SK-N-SH (cell line): ENCODE measurements around the gene ASTL. TPM values are rescaled to one million over a fixed set of nuclear protein-coding genes. Genes with fewer than 3 reads are reported as not detected.
A peak's percentile ranks its signal among the peaks of the same experiment; 100 is the strongest.

Experiments used
- CTCF ChIA-PET: fragments of 300-600, 350-600 bp; formaldehyde crosslinking; extraction: SDS; loops from one replicate; lab custom pipeline; 2021; lab: Yijun Ruan, JAX
- POLR2A ChIA-PET: fragments of 350-600 bp; sonication (Branson Sonifier 250); formaldehyde crosslinking; extraction: SDS; loops from one replicate; lab custom pipeline; 2020; ENCODE audit warnings: antibody characterized with exemption, inconsistent platforms; lab: Yijun Ruan, JAX
- DNase-seq: peaks from one replicate; pipeline ENCODE4 v3.0.0; 2012
- H2AFZ ChIP-seq: fragments of 200-600 bp; sonication (generic); 2 replicates; pipeline ENCODE4 v1.8.1; 2016; ENCODE audit warnings: antibody characterized with exemption, mild to moderate bottlenecking, low read depth
- H3F3A ChIP-seq: fragments of 200-600 bp; sonication (generic); replicated peaks from 2 replicates; pipeline ENCODE3; 2016; ENCODE audit warnings: antibody characterized with exemption, mild to moderate bottlenecking; ENCODE audit not compliant: insufficient read depth
- H3K27ac ChIP-seq, 2 experiments: fragments of 200-500 bp in 1 of 2; fragments of 200-600 bp in 1 of 2; sonication (Bioruptor generic) in 1 of 2; sonication (generic), shearing (Covaris generic) in 1 of 2; 2 replicates each; pipeline versions ENCODE4 v1.5.1 to v1.6.1; 2014 to 2016; ENCODE audit warnings: low read depth in 2 of 2, inconsistent platforms in 1 of 2, low read length in 1 of 2, mild to moderate bottlenecking in 1 of 2, mixed read lengths in 1 of 2
- H3K27me3 ChIP-seq: fragments of 200-600 bp; sonication (generic), shearing (Covaris generic); 2 replicates; pipeline ENCODE4 v1.6.1; 2016; ENCODE audit warnings: mixed run types; ENCODE audit not compliant: insufficient read depth
- H3K36me3 ChIP-seq, 2 experiments: fragments of 200-500 bp in 1 of 2; fragments of 200-600 bp in 1 of 2; sonication (Bioruptor generic) in 1 of 2; sonication (generic) in 1 of 2; replicated peaks in 1 of 2; 2 replicates each; pipeline versions ENCODE3 to v1.5.1; 2014 to 2016; ENCODE audit warnings: low read length in 1 of 2, mild to moderate bottlenecking in 1 of 2; ENCODE audit not compliant: insufficient read depth in 2 of 2, control insufficient read depth in 1 of 2
- H3K4me1 ChIP-seq, 2 experiments: fragments of 200-500 bp in 1 of 2; fragments of 200-600 bp in 1 of 2; sonication (Bioruptor generic) in 1 of 2; sonication (generic), shearing (Covaris generic) in 1 of 2; 2 replicates each; pipeline versions ENCODE4 v1.5.1 to v1.6.1; 2014 to 2016; ENCODE audit warnings: low read depth in 1 of 2, low read length in 1 of 2, mixed run types in 1 of 2; ENCODE audit not compliant: insufficient read depth in 2 of 2, control insufficient read depth in 1 of 2
- H3K4me2 ChIP-seq: fragments of 200-600 bp; sonication (generic), shearing (Covaris generic); 2 replicates; pipeline ENCODE4 v1.6.1; 2017; ENCODE audit warnings: mixed run types
- H3K4me3 ChIP-seq, 2 experiments: fragments of 200-500 bp in 1 of 2; fragments of 200-600 bp in 1 of 2; sonication (Bioruptor generic) in 1 of 2; sonication (generic), shearing (Covaris generic) in 1 of 2; 2 replicates each; pipeline versions ENCODE4 v1.5.1 to v1.8.1; 2014 to 2016; ENCODE audit warnings: low read depth in 2 of 2, inconsistent platforms in 1 of 2, low read length in 1 of 2, mild to moderate bottlenecking in 1 of 2, mixed read lengths in 1 of 2, moderate library complexity in 1 of 2
- H3K79me2 ChIP-seq: fragments of 200-600 bp; sonication (generic); 2 replicates; pipeline ENCODE4 v1.8.1; 2017; ENCODE audit warnings: mild to moderate bottlenecking; ENCODE audit not compliant: insufficient read depth
- H3K9ac ChIP-seq: fragments of 200-600 bp; sonication (generic); 2 replicates; pipeline ENCODE4 v1.6.1; 2017; ENCODE audit warnings: mixed run types
- H3K9me2 ChIP-seq: fragments of 200-600 bp; sonication (generic); 2 replicates; pipeline ENCODE4 v1.6.1; 2017; ENCODE audit warnings: mixed run types
- H3K9me3 ChIP-seq: fragments of 200-600 bp; sonication (generic); 2 replicates; pipeline ENCODE4 v1.6.1; 2017; ENCODE audit warnings: mixed run types, mild to moderate bottlenecking, moderate library complexity
- H4K20me1 ChIP-seq: fragments of 200-600 bp; sonication (generic); 2 replicates; pipeline ENCODE4 v1.6.1; 2017; ENCODE audit warnings: mild to moderate bottlenecking, mixed run types; ENCODE audit not compliant: insufficient read depth
- EP300 ChIP-seq, 2 experiments: IDR thresholded peaks; 2 replicates each; pipeline versions ENCODE4 v1.4.0 to v1.6.1; 2012; ENCODE audit warnings: borderline replicate concordance in 1 of 2, low read depth in 1 of 2, low read length in 1 of 2
- FOXM1 ChIP-seq: IDR thresholded peaks from 2 replicates; pipeline ENCODE4 v1.4.0; 2012; ENCODE audit warnings: low read depth, mild to moderate bottlenecking
- MAX ChIP-seq: IDR thresholded peaks from 2 replicates; pipeline ENCODE4 v1.4.0; 2012; ENCODE audit warnings: low read depth
- MXI1 ChIP-seq: IDR thresholded peaks from 2 replicates; pipeline ENCODE4 v1.6.1; 2012; ENCODE audit warnings: mild to moderate bottlenecking, low read depth, low read length, improper control_type of control experiment
- NRF1 ChIP-seq: IDR thresholded peaks from 2 replicates; pipeline ENCODE4 v1.6.1; 2012; ENCODE audit warnings: low read depth, mild to moderate bottlenecking, low read length
- SIN3A ChIP-seq: IDR thresholded peaks from 2 replicates; pipeline ENCODE4 v1.6.1; 2012; ENCODE audit warnings: low read depth, mild to moderate bottlenecking, low read length, moderate library complexity, borderline replicate concordance
- TCF12 ChIP-seq: IDR thresholded peaks from 2 replicates; pipeline ENCODE4 v1.4.0; 2012
- USF2 ChIP-seq: fragments of 150-350 bp; IDR thresholded peaks from 2 replicates; pipeline ENCODE4 v1.6.1; 2017; ENCODE audit warnings: antibody characterized with exemption, low read length, low read depth, borderline replicate concordance
- WGBS: methylation state at CpG from one replicate; pipeline ENCODE4 v1.1.6; 2017; ENCODE audit warnings: low lambda C conversion rate; 5-methylcytosine and 5-hydroxymethylcytosine counted together
- polyA plus RNA-seq, 3 experiments: library from polyadenylated mRNA; depleted of rRNA; stranded (reverse); fragments of >200 nt; gene quantifications; 2 replicates each; pipeline ENCODE4 v1.2.3, GENCODE V29; 2012
- TF ChIP-seq, protein P1 (sequence below): IDR thresholded peaks from 2 replicates; pipeline ENCODE4 v1.4.0; 2012; ENCODE audit warnings: low read depth, borderline replicate concordance

The ASTL gene
- polyA plus RNA-seq, 1 of the 3 experiments (the other 2 are of a cell fraction) = not detected

- H3K9me3 ChIP-seq = no peaks in the 10 kb centered on the region
- no peak for DNase-seq
- peaks cover 0 to 10% of the 10 kb centered on the region in 2 experiments; a peak in 1 of 4 replicates for H3K4me1 ChIP-seq
- no peak overlapping the region for H3K9ac ChIP-seq
- H2AFZ ChIP-seq = no peak overlapping the region
- no peaks in the 10 kb centered on the region for H3K36me3 ChIP-seq
- POLR2A ChIA-PET = no interaction called here
- no peaks in the 10 kb centered on the region for H3F3A ChIP-seq
- H3K27ac ChIP-seq = no peak overlapping the region
- no peaks in the 10 kb centered on the region for H3K79me2 ChIP-seq
- H3K9me2 ChIP-seq = no peaks in the 10 kb centered on the region
- H3K4me2 ChIP-seq = no peak overlapping the region
- no peak overlapping the region for H3K4me3 ChIP-seq
- TF ChIP-seq TCF12 (no peak), EP300 (IDR thresholded peaks at IDR 0.05; ENCODE audit: borderline replicate concordance in 1 of 2, low read depth in 1 of 2, low read length in 1 of 2) (no peak), MAX (no peak), FOXM1 (no peak), USF2 (no peak), MXI1 (no peak)
- TF ChIP-seq, protein P1, sequence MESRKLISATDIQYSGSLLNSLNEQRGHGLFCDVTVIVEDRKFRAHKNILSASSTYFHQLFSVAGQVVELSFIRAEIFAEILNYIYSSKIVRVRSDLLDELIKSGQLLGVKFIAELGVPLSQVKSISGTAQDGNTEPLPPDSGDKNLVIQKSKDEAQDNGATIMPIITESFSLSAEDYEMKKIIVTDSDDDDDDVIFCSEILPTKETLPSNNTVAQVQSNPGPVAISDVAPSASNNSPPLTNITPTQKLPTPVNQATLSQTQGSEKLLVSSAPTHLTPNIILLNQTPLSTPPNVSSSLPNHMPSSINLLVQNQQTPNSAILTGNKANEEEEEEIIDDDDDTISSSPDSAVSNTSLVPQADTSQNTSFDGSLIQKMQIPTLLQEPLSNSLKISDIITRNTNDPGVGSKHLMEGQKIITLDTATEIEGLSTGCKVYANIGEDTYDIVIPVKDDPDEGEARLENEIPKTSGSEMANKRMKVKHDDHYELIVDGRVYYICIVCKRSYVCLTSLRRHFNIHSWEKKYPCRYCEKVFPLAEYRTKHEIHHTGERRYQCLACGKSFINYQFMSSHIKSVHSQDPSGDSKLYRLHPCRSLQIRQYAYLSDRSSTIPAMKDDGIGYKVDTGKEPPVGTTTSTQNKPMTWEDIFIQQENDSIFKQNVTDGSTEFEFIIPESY = no peak
- TF ChIP-seq, all 33 proteins: peak for 0
- 25% methylated on average over 1 of the region's 5 CpGs for WGBS
- Histone ChIP-seq H3K27me3 (no peaks in the 10 kb centered on the region), H4K20me1 (no peaks in the 10 kb centered on the region)
- CTCF ChIA-PET = interaction anchor here (0.7 to 3.7 kb wide), 4 partner anchors 17 to 110 kb away, joined by 3 to 18 read pairs (median 4); no protein-coding TSS in a partner anchor
Measured at GRCh38 chr2:96156926-96157648, 18.8 kb upstream of the ASTL start.

DNA sequence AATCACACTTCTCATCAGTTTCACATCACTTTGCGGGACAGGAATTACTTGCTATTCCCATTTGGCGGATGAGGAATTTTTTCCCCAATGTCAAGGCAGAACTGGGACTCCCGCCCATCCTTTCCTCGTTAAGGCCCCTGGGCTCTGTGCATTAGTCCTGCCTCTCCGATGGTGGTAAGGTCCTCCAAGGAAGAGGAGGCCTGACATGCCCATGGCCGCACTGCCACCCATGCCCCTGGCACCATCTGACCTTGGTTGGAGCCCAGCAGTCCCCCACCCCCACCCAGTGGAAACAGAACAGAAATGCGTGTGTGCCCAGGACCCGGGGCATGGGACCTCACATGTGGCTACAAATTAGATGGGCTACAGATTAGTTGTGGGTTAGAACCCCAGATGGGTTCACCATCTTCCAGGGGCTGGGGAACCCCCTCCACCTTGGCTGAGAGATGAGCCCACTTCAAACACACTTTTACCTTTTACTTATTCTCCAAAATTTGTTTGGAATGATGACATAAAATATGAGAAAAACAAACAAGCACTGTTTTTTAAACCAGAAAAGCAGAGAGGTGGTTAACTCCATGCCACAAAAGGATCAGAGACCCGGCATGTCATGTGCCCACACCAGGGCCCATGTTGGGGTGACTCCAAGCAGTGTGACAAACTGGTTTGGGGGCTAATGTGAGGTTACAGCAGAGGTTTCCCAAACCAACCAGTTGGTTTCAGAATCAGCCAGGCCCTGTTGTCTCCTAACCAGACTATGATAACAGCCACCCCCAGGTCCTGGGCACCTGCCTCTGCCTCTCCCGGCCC is 17.9 kb upstream of the ASTL start:
- H3F3A ChIP-seq = no peaks in the 10 kb centered on the region
- H3K9me3 ChIP-seq = no peaks in the 10 kb centered on the region
- peak; percentile 35 for DNase-seq
- no peaks in the 10 kb centered on the region for H3K9me2 ChIP-seq
- no peaks in the 10 kb centered on the region for H3K36me3 ChIP-seq
- no peak overlapping the region for H3K9ac ChIP-seq
- H3K4me3 ChIP-seq = no peak overlapping the region
- H3K4me1 ChIP-seq = peaks cover 0 to 11% of the 10 kb centered on the region in 2 experiments; a peak in 1 of 4 replicates
- H3K79me2 ChIP-seq = no peaks in the 10 kb centered on the region
- H4K20me1 ChIP-seq = no peaks in the 10 kb centered on the region
- no peak overlapping the region for H3K4me2 ChIP-seq
- H2AFZ ChIP-seq = no peak overlapping the region
- H3K27ac ChIP-seq = no peak overlapping the region
- no peak for TF ChIP-seq NRF1
- no peak for TF ChIP-seq SIN3A
- TF ChIP-seq, protein P1 = no peak
- WGBS = 92% methylated on average over 7 of the region's 10 CpGs
- ChIA-PET POLR2A (no interaction called here), CTCF (interaction anchor here (0.7 to 3.7 kb wide), 3 partner anchors 18 to 108 kb away, joined by 3 to 18 read pairs (median 6); no protein-coding TSS in a partner anchor)
- no peaks in the 10 kb centered on the region for H3K27me3 ChIP-seq
